Midbrain (tissue), 1 donor: ENCODE measurements around the gene GTF2H4.
"Not testable (repeated sequence)": the region's sequence is repeated elsewhere in the genome, so short reads cannot be mapped to it uniquely, and the experiment has no call there.

Experiments used
- DNase-seq: peaks from one replicate; lab custom pipeline; 2025; lab: John Stamatoyannopoulos, UW

Gene GTF2H4

DNA sequence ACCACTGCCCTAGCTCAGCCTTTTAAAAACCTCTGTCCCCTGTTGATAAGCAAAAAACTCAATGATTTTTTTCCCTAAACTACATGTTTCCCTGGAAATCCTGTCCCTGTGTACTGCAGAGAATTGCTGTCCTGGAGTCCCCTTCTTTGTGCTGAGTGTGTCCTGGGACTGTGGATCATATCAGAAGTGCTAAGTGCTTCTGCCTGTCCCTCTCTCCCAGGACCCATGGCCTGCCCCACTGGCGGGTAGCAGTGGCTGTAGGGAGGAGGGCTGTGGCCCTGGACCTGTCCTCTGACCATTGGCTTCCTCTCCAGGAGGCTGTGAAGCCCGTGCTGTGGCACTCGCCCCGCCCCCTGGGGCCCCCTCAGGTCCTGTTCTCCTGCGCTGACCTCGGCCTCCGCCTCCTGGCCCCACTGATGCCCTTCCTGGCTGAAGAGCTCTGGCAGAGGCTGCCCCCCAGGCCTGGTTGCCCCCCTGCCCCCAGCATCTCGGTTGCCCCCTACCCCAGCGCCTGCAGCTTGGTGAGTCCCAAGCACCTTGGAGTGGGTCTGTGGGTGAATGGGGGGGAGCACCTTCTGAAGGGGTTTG lies 16.1 kb downstream of the GTF2H4 start:
- not testable (repeated sequence) for DNase-seq

- no peak for DNase-seq
These were observed 18.6 kb downstream of the GTF2H4 start for GRCh38 chr6:30926644-30927043.

DNA sequence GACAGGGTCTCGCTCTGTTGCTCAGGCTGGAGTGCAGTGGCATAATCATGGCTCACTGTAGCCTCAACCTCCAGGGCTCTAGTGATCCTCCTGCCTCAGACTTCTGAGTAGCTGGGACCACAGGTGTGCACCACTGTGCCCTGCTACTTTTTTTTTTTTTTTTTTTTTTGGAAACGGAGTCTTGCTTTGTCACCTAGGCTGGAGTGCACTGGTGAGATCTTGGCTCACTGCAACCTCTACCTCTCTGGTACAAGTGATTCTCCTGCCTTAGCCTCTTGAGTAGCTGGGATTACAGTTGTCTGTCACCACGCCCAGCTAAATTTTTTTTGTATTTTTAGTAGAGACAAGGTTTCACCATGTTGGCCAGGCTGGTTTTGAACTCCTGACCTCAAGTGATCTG lies 19.1 kb downstream of the GTF2H4 start:
- not testable (repeated sequence) for DNase-seq

DNA sequence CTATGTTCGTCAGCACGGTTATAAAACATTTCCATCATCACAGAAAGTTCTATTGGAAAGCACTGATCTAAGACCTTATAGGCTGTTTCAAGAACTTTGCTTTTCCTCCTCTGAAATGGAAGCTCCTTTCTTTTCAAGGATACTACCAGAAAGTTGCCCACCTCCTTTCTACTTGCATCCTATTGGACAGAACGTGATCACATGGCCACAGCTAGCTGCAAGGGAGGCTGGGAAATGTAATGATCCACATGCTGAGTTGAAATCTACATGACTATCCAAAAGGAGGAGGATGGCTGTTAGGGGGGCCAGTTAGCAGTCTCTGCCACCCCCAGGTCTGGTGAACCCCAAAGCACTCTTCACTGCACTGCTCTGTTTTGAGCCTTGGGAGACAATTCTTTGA lies 20.7 kb downstream of the GTF2H4 start:
- DNase-seq = no peak

GRCh38 chr6:30930506-30930905 lies 22.5 kb downstream of the GTF2H4 start:
- no peak for DNase-seq

GRCh38 chr6:30931272-30931671 lies 23.3 kb downstream of the GTF2H4 start:
- no peak for DNase-seq

- no peak for DNase-seq
These were observed 24.1 kb downstream of the GTF2H4 start, which contains the start of gene SFTA2 for GRCh38 chr6:30931969-30932645. TSS of gene SFTA2 (minus strand) at chr6:30932170. CDS start at chr6:30932096, 74 bp downstream.

- DNase-seq = no peak
These were observed 24.8 kb downstream of the GTF2H4 start for GRCh38 chr6:30932665-30933365.

DNA sequence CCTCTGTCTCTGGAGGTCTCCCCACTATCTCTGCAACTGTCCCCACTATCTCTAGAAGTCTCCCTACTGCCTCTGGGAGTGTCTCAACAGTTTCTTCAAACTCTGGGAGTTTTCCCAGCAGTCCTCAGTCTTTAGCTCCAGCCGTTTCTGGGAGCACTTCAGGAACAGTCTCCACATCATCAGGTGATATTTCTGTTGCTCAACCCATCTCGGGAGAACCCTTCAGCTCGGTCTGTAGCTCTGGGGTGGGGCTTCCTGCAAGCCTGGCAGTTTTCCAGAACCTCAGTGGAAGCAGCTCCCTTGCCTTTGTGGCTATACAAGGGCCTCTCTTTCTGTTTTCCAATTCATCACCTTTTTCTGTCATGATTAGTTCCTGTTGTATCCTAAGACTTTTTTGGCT lies 27.0 kb downstream of the GTF2H4 start:
- no peak for DNase-seq

- DNase-seq = no peak
These were observed 29.3 kb downstream of the GTF2H4 start for GRCh38 chr6:30937265-30937664.

DNA sequence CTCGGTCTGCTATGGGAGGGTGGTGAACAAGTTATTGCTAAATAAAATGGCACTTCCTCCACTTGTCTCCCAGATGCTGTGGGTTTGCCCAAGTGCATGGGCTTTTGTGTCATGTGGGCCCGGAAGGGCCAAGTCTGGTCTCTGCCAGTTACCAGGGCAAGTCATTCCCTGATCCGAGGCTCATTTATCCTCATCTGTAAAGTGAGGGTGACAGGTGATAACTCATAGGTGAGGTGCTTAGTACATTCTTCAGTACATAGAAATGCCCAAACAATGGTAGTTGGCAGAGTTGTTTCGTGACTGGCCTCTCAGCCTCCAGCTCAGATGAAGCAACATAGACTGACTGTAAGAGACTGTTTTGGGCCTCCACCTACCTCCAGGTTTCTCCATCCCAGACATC lies 30.7 kb downstream of the GTF2H4 start:
- no peak for DNase-seq

GRCh38 chr6:30939473-30939872 lies 31.5 kb downstream of the GTF2H4 start:
- no peak for DNase-seq

DNA sequence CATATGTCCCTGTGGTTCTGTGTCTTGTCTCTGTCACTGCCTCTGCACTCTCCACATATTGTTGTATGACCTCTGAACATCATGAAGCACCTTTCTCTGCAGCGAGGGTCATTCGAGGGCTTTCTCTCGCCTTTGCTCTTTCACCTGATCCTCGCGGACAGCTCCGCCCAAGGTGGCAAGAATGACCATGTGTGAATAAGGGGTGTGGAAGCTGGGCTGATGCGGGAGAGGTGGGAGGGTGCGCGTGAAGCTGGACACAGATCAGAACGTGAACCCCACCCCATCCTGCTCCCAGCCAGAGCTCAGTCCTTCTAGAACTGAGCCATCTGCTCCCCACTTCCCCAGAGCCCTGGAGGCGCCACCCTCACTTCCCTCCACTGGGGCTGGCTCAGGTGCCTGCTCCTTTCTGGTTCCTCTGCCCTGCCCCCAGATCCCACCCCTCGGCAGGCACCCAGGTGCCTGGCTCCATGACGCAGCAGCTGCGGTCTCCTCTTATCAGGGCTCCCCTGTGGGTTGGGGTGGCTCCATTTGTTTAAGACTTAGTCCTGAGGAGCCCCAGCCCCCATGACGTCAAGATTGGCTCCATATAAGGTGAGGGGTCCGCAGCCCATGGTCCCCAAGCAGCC lies 32.5 kb downstream of the GTF2H4 start, which contains the start of gene MUCL3:
Gene MUCL3 (plus strand): TSS at position 613 of the 626 bp plus-strand sequence. CDS start 27 bp downstream, outside the sequence.
- no peak for DNase-seq

DNA sequence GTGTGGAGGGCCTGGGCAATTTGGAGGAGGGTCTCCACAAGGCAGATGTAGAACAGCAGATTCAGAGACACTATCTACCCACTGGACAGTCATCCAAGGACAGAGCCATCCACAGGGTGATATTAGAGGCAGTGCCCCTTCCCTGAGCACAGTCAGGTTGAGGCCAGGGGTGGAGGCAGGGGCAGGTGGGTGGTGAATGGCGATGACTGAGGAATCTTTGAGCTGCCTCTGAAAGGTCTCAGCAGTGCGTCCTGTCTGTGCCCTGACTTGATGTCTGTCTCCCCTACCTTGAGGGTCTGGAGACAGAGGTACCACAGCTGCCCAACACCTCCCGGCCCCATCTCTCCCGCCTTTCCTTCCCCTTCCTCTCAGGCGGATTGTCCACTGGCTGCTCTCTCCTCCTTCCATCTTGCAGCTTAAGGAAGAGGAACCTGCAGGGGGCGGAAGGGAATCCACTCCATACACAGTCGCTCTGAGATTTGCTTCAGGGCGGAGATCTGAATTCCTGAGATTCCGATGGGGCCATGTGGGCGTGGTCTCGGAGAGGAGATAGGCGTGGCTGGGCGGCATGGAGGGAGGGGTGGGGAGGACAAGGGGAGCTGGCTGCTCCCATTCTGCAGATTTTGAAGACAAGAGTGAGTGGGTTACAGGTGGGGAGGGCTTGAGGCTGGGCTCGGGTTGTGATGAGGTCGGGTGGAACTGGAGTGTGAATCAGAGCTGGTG lies 34.5 kb downstream of the GTF2H4 start:
- DNase-seq = no peak

DNA sequence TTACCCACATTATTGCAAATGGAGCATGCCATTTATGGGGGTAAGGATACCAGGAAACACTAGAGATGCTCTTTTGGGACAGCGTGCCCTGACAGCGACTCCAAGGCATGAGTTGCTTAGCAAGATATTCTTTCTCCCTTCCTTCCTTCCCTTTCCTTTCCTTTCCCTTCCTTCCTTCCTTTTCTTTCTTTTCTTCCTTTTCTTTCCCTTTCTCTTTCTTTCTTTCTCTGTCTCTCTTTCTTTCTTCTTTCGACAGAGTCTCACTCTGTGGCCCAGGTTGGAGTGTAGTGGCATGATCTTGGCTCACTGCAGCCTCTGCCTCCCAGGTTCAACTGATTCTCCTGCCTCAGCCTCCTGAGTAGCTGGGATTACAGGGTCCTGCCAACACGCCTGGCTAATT lies 36.0 kb downstream of the GTF2H4 start:
- DNase-seq = no peak

DNA sequence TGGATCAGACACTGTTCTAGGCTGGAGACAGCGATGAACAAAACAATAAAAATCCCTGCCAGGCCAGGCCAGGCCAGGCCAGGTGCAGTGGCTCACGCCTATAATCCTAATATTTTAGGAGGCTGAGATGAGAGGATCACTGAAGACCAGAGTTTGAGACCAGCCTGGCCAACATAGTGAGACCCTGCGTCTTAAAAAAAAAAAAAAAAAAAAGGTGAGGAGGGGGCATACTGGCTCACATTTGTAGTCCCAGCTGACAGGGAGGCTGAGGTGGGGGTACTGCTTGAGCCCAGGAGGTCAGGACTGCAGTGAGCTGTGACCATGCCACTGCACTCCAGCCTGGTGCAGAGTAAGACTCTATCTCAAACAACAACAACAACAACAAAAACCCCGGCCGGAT lies 37.3 kb downstream of the GTF2H4 start:
- no peak for DNase-seq

DNA sequence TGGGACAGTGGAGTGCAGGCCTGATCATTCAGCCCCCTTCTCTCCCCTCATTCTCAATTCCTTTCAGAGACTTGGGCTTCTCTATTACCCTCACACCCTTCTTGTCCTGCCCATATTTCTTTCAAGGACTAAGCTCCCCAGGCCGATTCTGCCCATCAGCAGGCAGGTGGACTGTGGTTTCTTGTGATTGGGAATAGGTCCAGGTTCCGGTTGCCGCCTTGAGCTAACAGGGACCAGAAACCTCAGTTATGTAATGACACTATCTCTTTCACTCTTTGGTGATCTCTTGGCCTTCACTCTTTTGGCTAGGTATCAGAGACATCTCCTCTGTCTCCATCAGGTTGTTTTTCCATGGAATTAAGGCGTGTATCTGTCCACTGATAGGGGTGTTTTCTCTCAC lies 39.2 kb downstream of the GTF2H4 start:
- DNase-seq = no peak

DNA sequence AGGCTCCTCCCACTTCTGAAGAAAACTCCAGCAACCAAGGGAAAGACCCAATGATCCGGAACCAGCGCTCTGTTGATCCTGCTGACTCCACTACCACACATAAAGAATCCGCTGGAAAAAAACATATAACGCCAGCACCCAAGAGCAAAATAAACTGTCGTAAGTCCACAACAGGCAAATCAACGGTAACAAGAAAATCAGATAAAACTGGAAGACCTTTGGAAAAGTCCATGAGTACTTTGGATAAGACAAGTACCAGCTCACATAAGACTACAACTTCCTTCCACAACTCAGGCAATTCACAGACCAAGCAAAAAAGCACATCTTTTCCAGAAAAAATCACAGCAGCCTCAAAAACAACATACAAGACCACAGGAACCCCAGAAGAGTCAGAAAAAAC lies 40.8 kb downstream of the GTF2H4 start:
- DNase-seq = no peak

DNA sequence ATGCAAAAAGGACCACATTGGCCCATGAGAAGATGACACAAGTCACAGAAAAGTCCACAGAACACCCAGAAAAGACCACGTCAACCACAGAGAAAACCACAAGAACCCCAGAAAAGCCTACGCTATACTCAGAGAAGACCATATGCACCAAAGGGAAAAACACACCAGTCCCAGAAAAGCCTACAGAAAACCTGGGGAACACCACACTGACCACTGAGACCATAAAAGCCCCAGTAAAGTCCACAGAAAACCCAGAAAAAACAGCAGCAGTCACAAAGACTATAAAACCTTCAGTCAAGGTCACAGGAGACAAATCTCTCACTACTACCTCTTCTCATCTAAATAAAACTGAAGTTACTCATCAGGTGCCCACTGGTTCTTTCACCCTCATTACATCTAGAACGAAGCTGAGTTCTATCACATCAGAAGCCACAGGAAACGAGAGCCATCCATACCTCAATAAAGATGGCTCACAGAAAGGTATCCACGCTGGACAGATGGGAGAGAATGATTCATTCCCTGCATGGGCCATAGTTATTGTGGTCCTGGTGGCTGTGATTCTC lies 44.0 kb downstream of the GTF2H4 start:
- DNase-seq = no peak

- no peak for DNase-seq
These were observed 46.8 kb downstream of the GTF2H4 start for GRCh38 chr6:30954631-30955366.
